GM23338 (cell line): ENCODE measurements around the gene MTAP. TPM values are rescaled to one million over a fixed set of nuclear protein-coding genes. Genes with fewer than 3 reads are reported as not detected.

ENCODE experiments used
- ATAC-seq: fragments of 200-7000 bp; cut with Tn5 transposase; 3 replicates; pipeline ENCODE4 v1.9.1; 2020
- DNase-seq: peaks from one replicate; pipeline ENCODE4 v3.0.0-alpha.2; 2015; ENCODE audit warnings: low spot score
- H2AFZ ChIP-seq: fragments of 200-600 bp; sonication (generic); 2 replicates; pipeline ENCODE4 v1.8.0; 2016; ENCODE audit warnings: antibody characterized with exemption, mild to moderate bottlenecking, moderate library complexity
- H3F3A ChIP-seq: fragments of 200-600 bp; sonication (generic); replicated peaks from 2 replicates; pipeline ENCODE4 v1.8.0; 2017; ENCODE audit warnings: antibody characterized with exemption, mixed run types, low read depth
- H3K27ac ChIP-seq: fragments of 200-600 bp; sonication (generic); 2 replicates; pipeline ENCODE4 v1.6.1; 2016; ENCODE audit warnings: low read depth
- H3K27me3 ChIP-seq: fragments of 200-600 bp; sonication (generic); 2 replicates; pipeline ENCODE4 v1.8.0; 2016; ENCODE audit warnings: mild to moderate bottlenecking, mixed run types, moderate library complexity; ENCODE audit not compliant: insufficient read depth
- H3K36me3 ChIP-seq: fragments of 200-600 bp; sonication (generic); 2 replicates; pipeline ENCODE4 v1.8.0; 2016; ENCODE audit warnings: mild to moderate bottlenecking; ENCODE audit not compliant: insufficient read depth
- H3K4me1 ChIP-seq: fragments of 200-600 bp; sonication (generic); 2 replicates; pipeline ENCODE4 v1.8.0; 2016; ENCODE audit warnings: mild to moderate bottlenecking, moderate library complexity; ENCODE audit not compliant: insufficient read depth
- H3K4me2 ChIP-seq: fragments of 200-600 bp; sonication (generic); 2 replicates; pipeline ENCODE4 v1.7.1; 2017; ENCODE audit warnings: mixed run types
- H3K4me3 ChIP-seq: fragments of 200-600 bp; sonication (generic); 2 replicates; pipeline ENCODE4 v1.6.1; 2016; ENCODE audit warnings: mixed run types
- H3K79me2 ChIP-seq: fragments of 200-600 bp; sonication (generic); replicated peaks from 2 replicates; pipeline ENCODE4 v1.8.0; 2017; ENCODE audit warnings: mild to moderate bottlenecking; ENCODE audit not compliant: insufficient read depth
- H3K9me2 ChIP-seq: fragments of 200-600 bp; sonication (generic); 2 replicates; pipeline ENCODE4 v1.8.0; 2017; ENCODE audit not compliant: insufficient read depth
- H4K20me1 ChIP-seq: fragments of 200-600 bp; sonication (generic); replicated peaks from 2 replicates; pipeline ENCODE4 v1.8.0; 2017; ENCODE audit warnings: mild to moderate bottlenecking; ENCODE audit not compliant: insufficient read depth
- H3K27ac Mint-ChIP-seq: 2 replicates; pipeline ENCODE4 v1.8.0; 2020; ENCODE audit warnings: inconsistent platforms, mild to moderate bottlenecking, moderate library complexity, mixed read lengths
- H3K27me3 Mint-ChIP-seq: 3 replicates; pipeline ENCODE4 v1.8.0; 2022; ENCODE audit warnings: low read depth, mild to moderate bottlenecking, moderate library complexity, mixed read lengths, inconsistent platforms; ENCODE audit not compliant: insufficient read depth, poor library complexity
- H3K36me3 Mint-ChIP-seq: 3 replicates; pipeline ENCODE4 v1.8.0; 2021; ENCODE audit warnings: low read depth, mild to moderate bottlenecking, inconsistent platforms, moderate library complexity, mixed read lengths
- H3K4me1 Mint-ChIP-seq: 3 replicates; pipeline ENCODE4 v1.8.0; 2020; ENCODE audit warnings: mild to moderate bottlenecking, inconsistent platforms, mixed read lengths
- H3K4me3 Mint-ChIP-seq: 3 replicates; pipeline ENCODE4 v1.8.0; 2021; ENCODE audit warnings: moderate library complexity, mild to moderate bottlenecking, inconsistent platforms, mixed read lengths
- H3K9me3 Mint-ChIP-seq: 3 replicates; pipeline ENCODE4 v1.8.0; 2020; ENCODE audit warnings: moderate library complexity, mild to moderate bottlenecking, inconsistent platforms, mixed read lengths
- CREB1 ChIP-seq: fragments of 250-450 bp; sonication (Bioruptor Pico); IDR thresholded peaks from 2 replicates; pipeline ENCODE4 v1.5.0; 2020; ENCODE audit warnings: low read depth, mild to moderate bottlenecking, moderate library complexity
- EZH2 ChIP-seq: fragments of 200-600 bp; sonication (generic); IDR thresholded peaks from one replicate; pipeline ENCODE4 v1.8.0; 2017; ENCODE audit warnings: antibody characterized with exemption, mild to moderate bottlenecking, low read depth; ENCODE audit not compliant: unreplicated experiment
- EZH2phosphoT487 ChIP-seq: fragments of 200-600 bp; sonication (generic); IDR thresholded peaks from one replicate; pipeline ENCODE4 v1.8.1; 2018; ENCODE audit warnings: antibody characterized with exemption; ENCODE audit not compliant: unreplicated experiment
- JUNB ChIP-seq: IDR thresholded peaks from one replicate; pipeline ENCODE4 v1.6.1; 2016; ENCODE audit warnings: antibody characterized with exemption; ENCODE audit not compliant: unreplicated experiment
- NANOG ChIP-seq: IDR thresholded peaks from 2 replicates; pipeline ENCODE4 v1.6.1; 2016; ENCODE audit warnings: antibody characterized with exemption, borderline replicate concordance
- POLR2AphosphoS5 ChIP-seq: IDR thresholded peaks from 2 replicates; pipeline ENCODE4 v1.6.1; 2016; ENCODE audit warnings: antibody characterized with exemption, low read depth
- STAT1 ChIP-seq: IDR thresholded peaks from one replicate; pipeline ENCODE4 v1.6.1; 2016; ENCODE audit warnings: antibody characterized with exemption; ENCODE audit not compliant: unreplicated experiment
- ZNF114 ChIP-seq: fragments of 250-450 bp; sonication (Bioruptor Pico); IDR thresholded peaks from 2 replicates; pipeline ENCODE4 v1.5.0; 2020; ENCODE audit warnings: mild to moderate bottlenecking, moderate library complexity
- ZNF331 ChIP-seq: fragments of 250-450 bp; sonication (Bioruptor Pico); IDR thresholded peaks from 2 replicates; pipeline ENCODE4 v1.5.0; 2020; ENCODE audit warnings: low read depth, mild to moderate bottlenecking, moderate library complexity
- polyA plus RNA-seq: library from polyadenylated mRNA; unstranded; fragments of >200 nt; fragmentation: Nextera tagmentation; extraction: Ambion mirVana; gene quantifications from 2 replicates; pipeline ENCODE4 v1.2.1, GENCODE V29; 2016
- total RNA-seq: library from RNA; depleted of rRNA; stranded (reverse); fragments of >200 nt; shearing (Covaris generic); gene quantifications from 2 replicates; pipeline ENCODE4 v1.2.3, GENCODE V29; 2014
- TF ChIP-seq, protein P1 (sequence below), 2 experiments: fragments of 200-600 bp in 1 of 2; sonication (generic) in 1 of 2; conservative IDR thresholded peaks; 2 replicates each; pipeline versions ENCODE4 v1.5.1 to v1.6.1; 2016 to 2017; ENCODE audit warnings: antibody characterized with exemption in 2 of 2, low read depth in 2 of 2, mild to moderate bottlenecking in 2 of 2, moderate library complexity in 1 of 2
- TF ChIP-seq, protein P2 (sequence below): IDR thresholded peaks from one replicate; pipeline ENCODE4 v1.6.1; 2018; ENCODE audit warnings: antibody characterized with exemption; ENCODE audit not compliant: unreplicated experiment
- TF ChIP-seq, protein P3 (sequence below): fragments of 250-450 bp; sonication (Bioruptor Pico); IDR thresholded peaks from 2 replicates; pipeline ENCODE4 v1.5.0; 2020; ENCODE audit warnings: mild to moderate bottlenecking, moderate library complexity
- TF ChIP-seq, protein P4 (sequence below): IDR thresholded peaks from 2 replicates; pipeline ENCODE4 v1.6.1; 2016; ENCODE audit warnings: antibody characterized with exemption

Gene MTAP
- total and polyA plus RNA-seq, 2 experiments from 2014 or later: 61.8 to 70.0 TPM

DNA sequence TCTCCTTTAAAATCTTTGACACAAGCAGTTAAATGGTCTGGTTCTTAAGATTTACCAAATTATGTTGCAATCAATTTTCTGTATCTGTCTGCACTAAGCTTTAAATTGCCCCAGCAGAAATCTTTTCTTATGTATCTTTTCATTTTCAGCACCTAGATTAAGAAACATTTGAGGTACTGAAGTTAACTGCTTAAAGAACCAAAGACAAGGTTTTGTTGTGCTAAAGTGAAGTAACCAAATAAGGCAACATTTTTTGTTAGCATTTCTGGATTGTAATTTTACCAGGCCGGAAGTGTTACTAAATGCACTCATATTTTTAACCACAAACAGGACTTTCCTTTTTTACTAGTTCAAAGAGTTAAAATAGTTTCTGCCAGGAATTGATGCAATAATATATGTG is 24.1 kb upstream of the MTAP start:
- no peak overlapping the region for H2AFZ ChIP-seq
- no peak for ATAC-seq

More for the DNA sequence above, 24.1 kb upstream of the MTAP start:
- TF ChIP-seq, protein P1, sequence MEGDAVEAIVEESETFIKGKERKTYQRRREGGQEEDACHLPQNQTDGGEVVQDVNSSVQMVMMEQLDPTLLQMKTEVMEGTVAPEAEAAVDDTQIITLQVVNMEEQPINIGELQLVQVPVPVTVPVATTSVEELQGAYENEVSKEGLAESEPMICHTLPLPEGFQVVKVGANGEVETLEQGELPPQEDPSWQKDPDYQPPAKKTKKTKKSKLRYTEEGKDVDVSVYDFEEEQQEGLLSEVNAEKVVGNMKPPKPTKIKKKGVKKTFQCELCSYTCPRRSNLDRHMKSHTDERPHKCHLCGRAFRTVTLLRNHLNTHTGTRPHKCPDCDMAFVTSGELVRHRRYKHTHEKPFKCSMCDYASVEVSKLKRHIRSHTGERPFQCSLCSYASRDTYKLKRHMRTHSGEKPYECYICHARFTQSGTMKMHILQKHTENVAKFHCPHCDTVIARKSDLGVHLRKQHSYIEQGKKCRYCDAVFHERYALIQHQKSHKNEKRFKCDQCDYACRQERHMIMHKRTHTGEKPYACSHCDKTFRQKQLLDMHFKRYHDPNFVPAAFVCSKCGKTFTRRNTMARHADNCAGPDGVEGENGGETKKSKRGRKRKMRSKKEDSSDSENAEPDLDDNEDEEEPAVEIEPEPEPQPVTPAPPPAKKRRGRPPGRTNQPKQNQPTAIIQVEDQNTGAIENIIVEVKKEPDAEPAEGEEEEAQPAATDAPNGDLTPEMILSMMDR (conservative IDR thresholded peaks at IDR 0.05; ENCODE audit: low read depth in 2 of 2): no peak
- TF ChIP-seq POLR2AphosphoS5 (no peak), JUNB (no peak), ZNF114 (CRISPR knock-in tag) (no peak), EZH2phosphoT487 (no peak), CREB1 (CRISPR knock-in tag) (no peak), ZNF331 (CRISPR knock-in tag) (no peak), NANOG (no peak), STAT1 (no peak), EZH2 (no peak)
- TF ChIP-seq, protein P2, sequence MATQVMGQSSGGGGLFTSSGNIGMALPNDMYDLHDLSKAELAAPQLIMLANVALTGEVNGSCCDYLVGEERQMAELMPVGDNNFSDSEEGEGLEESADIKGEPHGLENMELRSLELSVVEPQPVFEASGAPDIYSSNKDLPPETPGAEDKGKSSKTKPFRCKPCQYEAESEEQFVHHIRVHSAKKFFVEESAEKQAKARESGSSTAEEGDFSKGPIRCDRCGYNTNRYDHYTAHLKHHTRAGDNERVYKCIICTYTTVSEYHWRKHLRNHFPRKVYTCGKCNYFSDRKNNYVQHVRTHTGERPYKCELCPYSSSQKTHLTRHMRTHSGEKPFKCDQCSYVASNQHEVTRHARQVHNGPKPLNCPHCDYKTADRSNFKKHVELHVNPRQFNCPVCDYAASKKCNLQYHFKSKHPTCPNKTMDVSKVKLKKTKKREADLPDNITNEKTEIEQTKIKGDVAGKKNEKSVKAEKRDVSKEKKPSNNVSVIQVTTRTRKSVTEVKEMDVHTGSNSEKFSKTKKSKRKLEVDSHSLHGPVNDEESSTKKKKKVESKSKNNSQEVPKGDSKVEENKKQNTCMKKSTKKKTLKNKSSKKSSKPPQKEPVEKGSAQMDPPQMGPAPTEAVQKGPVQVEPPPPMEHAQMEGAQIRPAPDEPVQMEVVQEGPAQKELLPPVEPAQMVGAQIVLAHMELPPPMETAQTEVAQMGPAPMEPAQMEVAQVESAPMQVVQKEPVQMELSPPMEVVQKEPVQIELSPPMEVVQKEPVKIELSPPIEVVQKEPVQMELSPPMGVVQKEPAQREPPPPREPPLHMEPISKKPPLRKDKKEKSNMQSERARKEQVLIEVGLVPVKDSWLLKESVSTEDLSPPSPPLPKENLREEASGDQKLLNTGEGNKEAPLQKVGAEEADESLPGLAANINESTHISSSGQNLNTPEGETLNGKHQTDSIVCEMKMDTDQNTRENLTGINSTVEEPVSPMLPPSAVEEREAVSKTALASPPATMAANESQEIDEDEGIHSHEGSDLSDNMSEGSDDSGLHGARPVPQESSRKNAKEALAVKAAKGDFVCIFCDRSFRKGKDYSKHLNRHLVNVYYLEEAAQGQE: no peak
- TF ChIP-seq, protein P3, sequence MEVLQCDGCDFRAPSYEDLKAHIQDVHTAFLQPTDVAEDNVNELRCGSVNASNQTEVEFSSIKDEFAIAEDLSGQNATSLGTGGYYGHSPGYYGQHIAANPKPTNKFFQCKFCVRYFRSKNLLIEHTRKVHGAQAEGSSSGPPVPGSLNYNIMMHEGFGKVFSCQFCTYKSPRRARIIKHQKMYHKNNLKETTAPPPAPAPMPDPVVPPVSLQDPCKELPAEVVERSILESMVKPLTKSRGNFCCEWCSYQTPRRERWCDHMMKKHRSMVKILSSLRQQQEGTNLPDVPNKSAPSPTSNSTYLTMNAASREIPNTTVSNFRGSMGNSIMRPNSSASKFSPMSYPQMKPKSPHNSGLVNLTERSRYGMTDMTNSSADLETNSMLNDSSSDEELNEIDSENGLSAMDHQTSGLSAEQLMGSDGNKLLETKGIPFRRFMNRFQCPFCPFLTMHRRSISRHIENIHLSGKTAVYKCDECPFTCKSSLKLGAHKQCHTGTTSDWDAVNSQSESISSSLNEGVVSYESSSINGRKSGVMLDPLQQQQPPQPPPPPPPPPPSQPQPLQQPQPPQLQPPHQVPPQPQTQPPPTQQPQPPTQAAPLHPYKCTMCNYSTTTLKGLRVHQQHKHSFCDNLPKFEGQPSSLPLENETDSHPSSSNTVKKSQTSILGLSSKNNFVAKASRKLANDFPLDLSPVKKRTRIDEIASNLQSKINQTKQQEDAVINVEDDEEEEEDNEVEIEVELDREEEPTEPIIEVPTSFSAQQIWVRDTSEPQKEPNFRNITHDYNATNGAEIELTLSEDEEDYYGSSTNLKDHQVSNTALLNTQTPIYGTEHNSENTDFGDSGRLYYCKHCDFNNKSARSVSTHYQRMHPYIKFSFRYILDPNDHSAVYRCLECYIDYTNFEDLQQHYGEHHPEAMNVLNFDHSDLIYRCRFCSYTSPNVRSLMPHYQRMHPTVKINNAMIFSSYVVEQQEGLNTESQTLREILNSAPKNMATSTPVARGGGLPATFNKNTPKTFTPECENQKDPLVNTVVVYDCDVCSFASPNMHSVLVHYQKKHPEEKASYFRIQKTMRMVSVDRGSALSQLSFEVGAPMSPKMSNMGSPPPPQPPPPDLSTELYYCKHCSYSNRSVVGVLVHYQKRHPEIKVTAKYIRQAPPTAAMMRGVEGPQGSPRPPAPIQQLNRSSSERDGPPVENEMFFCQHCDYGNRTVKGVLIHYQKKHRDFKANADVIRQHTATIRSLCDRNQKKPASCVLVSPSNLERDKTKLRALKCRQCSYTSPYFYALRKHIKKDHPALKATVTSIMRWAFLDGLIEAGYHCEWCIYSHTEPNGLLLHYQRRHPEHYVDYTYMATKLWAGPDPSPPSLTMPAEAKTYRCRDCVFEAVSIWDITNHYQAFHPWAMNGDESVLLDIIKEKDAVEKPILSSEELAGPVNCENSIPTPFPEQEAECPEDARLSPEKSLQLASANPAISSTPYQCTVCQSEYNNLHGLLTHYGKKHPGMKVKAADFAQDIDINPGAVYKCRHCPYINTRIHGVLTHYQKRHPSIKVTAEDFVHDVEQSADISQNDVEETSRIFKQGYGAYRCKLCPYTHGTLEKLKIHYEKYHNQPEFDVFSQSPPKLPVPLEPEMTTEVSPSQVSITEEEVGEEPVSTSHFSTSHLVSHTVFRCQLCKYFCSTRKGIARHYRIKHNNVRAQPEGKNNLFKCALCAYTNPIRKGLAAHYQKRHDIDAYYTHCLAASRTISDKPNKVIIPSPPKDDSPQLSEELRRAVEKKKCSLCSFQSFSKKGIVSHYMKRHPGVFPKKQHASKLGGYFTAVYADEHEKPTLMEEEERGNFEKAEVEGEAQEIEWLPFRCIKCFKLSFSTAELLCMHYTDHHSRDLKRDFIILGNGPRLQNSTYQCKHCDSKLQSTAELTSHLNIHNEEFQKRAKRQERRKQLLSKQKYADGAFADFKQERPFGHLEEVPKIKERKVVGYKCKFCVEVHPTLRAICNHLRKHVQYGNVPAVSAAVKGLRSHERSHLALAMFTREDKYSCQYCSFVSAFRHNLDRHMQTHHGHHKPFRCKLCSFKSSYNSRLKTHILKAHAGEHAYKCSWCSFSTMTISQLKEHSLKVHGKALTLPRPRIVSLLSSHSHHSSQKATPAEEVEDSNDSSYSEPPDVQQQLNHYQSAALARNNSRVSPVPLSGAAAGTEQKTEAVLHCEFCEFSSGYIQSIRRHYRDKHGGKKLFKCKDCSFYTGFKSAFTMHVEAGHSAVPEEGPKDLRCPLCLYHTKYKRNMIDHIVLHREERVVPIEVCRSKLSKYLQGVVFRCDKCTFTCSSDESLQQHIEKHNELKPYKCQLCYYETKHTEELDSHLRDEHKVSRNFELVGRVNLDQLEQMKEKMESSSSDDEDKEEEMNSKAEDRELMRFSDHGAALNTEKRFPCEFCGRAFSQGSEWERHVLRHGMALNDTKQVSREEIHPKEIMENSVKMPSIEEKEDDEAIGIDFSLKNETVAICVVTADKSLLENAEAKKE (CRISPR knock-in tag): no peak
- TF ChIP-seq, protein P4, sequence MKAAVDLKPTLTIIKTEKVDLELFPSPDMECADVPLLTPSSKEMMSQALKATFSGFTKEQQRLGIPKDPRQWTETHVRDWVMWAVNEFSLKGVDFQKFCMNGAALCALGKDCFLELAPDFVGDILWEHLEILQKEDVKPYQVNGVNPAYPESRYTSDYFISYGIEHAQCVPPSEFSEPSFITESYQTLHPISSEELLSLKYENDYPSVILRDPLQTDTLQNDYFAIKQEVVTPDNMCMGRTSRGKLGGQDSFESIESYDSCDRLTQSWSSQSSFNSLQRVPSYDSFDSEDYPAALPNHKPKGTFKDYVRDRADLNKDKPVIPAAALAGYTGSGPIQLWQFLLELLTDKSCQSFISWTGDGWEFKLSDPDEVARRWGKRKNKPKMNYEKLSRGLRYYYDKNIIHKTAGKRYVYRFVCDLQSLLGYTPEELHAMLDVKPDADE: no peak
- Mint-ChIP-seq H3K36me3 (no peaks in the 10 kb centered on the region), H3K4me1 (no peaks in the 10 kb centered on the region), H3K27me3 (no peaks in the 10 kb centered on the region), H3K9me3 (no peaks in the 10 kb centered on the region), H3K4me3 (no peak overlapping the region), H3K27ac (no peak overlapping the region)
- H3F3A ChIP-seq: no peaks in the 10 kb centered on the region
- H3K27ac ChIP-seq: no peak overlapping the region
- H3K4me2 ChIP-seq: no peak overlapping the region; the same call in 1 of the 2 replicates
- peaks cover 8% of the 10 kb centered on the region for H3K27me3 ChIP-seq
- H3K4me3 ChIP-seq: no peak overlapping the region
- no peaks in the 10 kb centered on the region for H3K79me2 ChIP-seq
- peaks cover 6% of the 10 kb centered on the region; the same call in 1 of the 2 replicates for H3K4me1 ChIP-seq
- no peaks in the 10 kb centered on the region for H3K36me3 ChIP-seq
- no peak for DNase-seq
- H3K9me2 ChIP-seq: 0 out of 2 replicates have a peak, but pooled peaks cover 6% of the 10 kb centered on the region
- H4K20me1 ChIP-seq: 0 out of 2 replicates have a peak, but pooled peaks cover 4% of the 10 kb centered on the region
